ENCODE data around the gene FHDC1. TPM values are rescaled to one million over a fixed set of nuclear protein-coding genes. Genes with fewer than 3 reads are reported as not detected.

The FHDC1 gene
- total and polyA plus RNA-seq, 11 donors, result 0.04 to 0.97 (median 0.21) TPM

DNA sequence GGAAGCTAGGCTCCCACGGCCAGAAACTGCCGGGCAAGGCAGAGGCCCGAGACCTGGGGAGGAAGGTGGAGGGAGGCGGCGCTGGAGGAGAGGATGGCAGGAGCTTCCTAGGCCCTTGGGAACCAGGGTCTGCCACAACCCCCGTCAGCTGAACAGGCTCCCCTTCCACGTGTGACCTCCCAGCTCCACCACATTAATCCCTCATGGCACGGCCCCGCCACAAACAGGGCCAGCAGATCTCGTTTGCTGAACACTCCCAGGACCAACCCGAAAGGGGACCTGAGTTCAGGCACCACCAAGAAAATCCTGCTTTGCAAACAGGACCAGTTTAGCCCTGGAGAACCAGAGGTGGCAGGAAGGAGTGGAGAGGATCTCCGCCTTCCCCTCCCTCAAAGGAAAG is 62.7 kb downstream of the FHDC1 start:
- no peak overlapping the region for H3K27ac ChIP-seq
- no peak for DNase-seq
- H3K4me3 ChIP-seq, result no peak overlapping the region
- no peak for ATAC-seq
- H3K36me3 ChIP-seq, result no peaks in the 10 kb centered on the region
- WGBS, 4 donors, result 86 to 93% (median 92%) methylated on average over 12 of the region's 12 CpGs
- H3K4me1 ChIP-seq, result peaks cover 0 to 11% (median 2%) of the 10 kb centered on the region in 12 donors
- intact Hi-C loops (cut with DNase I), result no loop called here
- no peak for TF ChIP-seq POLR2A (IDR thresholded peaks at IDR 0.05)
- no peak for TF ChIP-seq CTCF (IDR thresholded peaks at IDR 0.05)
- no peaks in the 10 kb centered on the region for H3K9me3 ChIP-seq
- H3K27me3 ChIP-seq, result no peaks in the 10 kb centered on the region

DNA sequence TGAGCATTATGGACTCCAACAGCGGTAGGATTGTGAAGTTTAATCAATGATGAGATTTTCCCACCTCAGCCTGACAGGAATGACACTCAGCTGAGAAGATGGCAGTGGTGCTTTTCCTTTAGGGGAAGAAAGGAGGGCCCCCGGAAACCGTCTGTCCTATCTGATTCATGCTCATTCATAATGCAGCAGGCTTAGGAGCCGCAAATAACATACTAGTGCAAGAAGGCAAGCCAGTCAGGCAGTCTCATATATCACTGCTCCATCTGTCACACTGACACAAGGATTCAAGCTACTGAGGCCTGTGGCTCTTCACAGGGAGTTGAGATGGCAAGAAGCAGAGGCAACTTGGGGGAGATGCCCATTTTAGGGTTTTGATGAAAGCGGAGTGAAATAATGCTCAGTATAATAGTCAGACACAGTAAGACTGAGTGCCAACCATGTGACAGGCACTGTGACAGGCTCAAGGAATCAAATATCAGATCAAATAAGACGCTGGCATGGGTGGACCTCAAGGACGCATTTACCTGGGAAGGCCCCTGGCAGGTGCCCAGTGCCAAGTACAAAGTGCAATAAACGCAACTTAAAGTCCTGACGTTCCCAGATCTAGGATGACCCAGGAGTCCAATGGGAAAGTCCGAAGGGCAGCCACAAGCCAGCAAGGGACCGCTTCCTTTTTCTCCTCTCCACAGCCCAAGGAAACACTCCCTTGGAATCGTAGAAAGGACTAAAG is 63.4 kb downstream of the FHDC1 start:
- ATAC-seq, result no peak
- H3K4me1 ChIP-seq, result peaks cover 0 to 11% (median 2%) of the 10 kb centered on the region in 12 donors

DNA sequence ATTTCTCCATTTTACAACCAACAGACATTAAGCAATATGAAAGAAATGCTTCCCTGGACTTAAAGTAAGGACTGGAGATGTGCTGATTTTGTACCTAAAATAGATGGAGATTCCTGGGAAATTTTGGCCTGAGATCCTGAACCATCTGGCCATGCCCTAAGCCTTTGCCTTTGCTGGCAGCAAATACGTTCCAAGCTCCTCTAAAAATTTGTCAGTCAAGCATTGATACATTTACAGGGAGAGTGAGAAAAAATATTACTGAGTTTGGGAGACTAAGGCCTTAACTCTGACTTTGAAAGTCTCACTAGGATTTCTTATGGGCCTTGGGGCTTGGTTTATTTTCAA is 63.9 kb downstream of the FHDC1 start:
- no peak overlapping the region for H3K27ac ChIP-seq
- H3K4me1 ChIP-seq, result peaks cover 0 to 11% (median 2%) of the 10 kb centered on the region in 12 donors
- no peaks in the 10 kb centered on the region for H3K9me3 ChIP-seq
- TF ChIP-seq CTCF (IDR thresholded peaks at IDR 0.05) (no peak), POLR2A (IDR thresholded peaks at IDR 0.05) (no peak)
- ATAC-seq (no peak), DNase-seq (no peak)
- no peaks in the 10 kb centered on the region for H3K27me3 ChIP-seq
- intact Hi-C loops (cut with DNase I), result no loop called here
- H3K36me3 ChIP-seq, result no peaks in the 10 kb centered on the region
- 77 to 90% (median 84%) methylated on average over 1 of the region's 1 CpG for WGBS, 4 donors
- H3K4me3 ChIP-seq, result no peak overlapping the region

More for the DNA sequence above, 63.4 kb downstream of the FHDC1 start:
- DNase-seq, result no peak
- Histone ChIP-seq H3K27me3 (no peaks in the 10 kb centered on the region), H3K4me3 (no peak overlapping the region), H3K27ac (no peak overlapping the region), H3K9me3 (no peaks in the 10 kb centered on the region), H3K36me3 (no peaks in the 10 kb centered on the region)
- intact Hi-C loops (cut with DNase I), result no loop called here
- TF ChIP-seq POLR2A (IDR thresholded peaks at IDR 0.05) (no peak), CTCF (IDR thresholded peaks at IDR 0.05) (no peak)
- WGBS, 4 donors, result 86 to 92% (median 91%) methylated on average over 12 of the region's 12 CpGs

DNA sequence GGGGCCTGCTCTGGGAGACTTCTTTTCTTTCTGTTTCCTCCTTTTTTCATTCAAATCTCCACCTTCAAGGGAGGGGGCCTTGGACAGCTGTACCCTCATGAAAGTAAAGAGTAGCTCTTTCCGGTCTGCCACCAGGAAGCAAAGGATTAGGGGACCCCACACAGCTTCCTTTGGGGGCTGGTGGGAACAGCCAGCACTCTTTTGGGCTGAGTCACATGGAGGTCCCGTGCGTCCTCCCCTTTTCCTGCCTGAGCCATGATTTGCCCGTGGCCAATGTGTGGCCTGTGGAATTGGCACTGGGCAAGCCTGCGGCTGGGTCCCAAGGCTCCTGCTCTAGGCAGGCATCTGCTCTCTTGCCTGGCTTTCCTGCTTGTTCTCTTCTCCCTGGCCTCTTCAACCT is 65.5 kb downstream of the FHDC1 start:
- TF ChIP-seq POLR2A (IDR thresholded peaks at IDR 0.05), result no peak
- no peak for TF ChIP-seq CTCF (IDR thresholded peaks at IDR 0.05)
- intact Hi-C loops (cut with DNase I), result no loop called here
- H3K27ac ChIP-seq, result no peak overlapping the region
- H3K4me3 ChIP-seq, result no peak overlapping the region
- WGBS, 4 donors, result 78 to 84% (median 80%) methylated on average over 5 of the region's 5 CpGs
- DNase-seq (no peak), ATAC-seq (no peak)
- no peaks in the 10 kb centered on the region for H3K27me3 ChIP-seq
- H3K4me1 ChIP-seq, result peaks cover 0 to 2% (median 0%) of the 10 kb centered on the region in 12 donors
- no peaks in the 10 kb centered on the region for H3K36me3 ChIP-seq
- H3K9me3 ChIP-seq, result no peaks in the 10 kb centered on the region
